Measurements from ENCODE around the gene SVOP. TPM values are rescaled to one million over a fixed set of nuclear protein-coding genes. Genes with fewer than 3 reads are reported as not detected.

Gene SVOP
- total and polyA plus RNA-seq, 2 of the 8 experiments (the other 6 are each of a cell fraction or from before 2014, with no cell fraction given): 0.06 TPM; not detected in 1

DNA sequence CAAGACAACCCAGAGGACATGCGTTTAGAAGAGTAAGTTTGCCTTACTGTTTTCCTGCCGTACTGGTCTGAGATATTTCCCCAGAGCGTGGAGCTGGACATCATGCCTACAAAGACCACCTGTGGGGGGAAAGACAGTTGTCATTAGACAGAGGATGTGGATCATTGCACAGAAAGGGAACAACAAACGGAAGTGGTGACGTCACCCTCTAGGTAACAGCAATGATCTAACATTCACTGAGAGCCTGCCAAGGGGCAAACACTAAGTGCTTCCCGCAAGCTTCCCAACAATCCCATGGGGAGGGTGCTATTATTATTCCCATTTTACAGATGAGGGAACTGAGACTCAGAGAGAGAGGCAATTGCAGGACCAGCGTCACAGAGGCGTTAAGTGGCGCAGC is 48.5 kb downstream of the SVOP start (continued):
- TF ChIP-seq TAF7 (optimal IDR thresholded peaks at IDR 0.05; ENCODE audit: borderline replicate concordance, low read depth, low read length) (no peak), JUND (IDR thresholded peaks at IDR 0.05; ENCODE audit: low read length) (no peak), CHD2 (IDR thresholded peaks at IDR 0.05; ENCODE audit: low read length) (no peak)
